8988T (cell line): ENCODE results near the gene IGDCC3.

ENCODE experiments used
- DNase-seq: peaks from one replicate; pipeline ENCODE4 v3.0.0; 2011

IGDCC3 gene

DNA sequence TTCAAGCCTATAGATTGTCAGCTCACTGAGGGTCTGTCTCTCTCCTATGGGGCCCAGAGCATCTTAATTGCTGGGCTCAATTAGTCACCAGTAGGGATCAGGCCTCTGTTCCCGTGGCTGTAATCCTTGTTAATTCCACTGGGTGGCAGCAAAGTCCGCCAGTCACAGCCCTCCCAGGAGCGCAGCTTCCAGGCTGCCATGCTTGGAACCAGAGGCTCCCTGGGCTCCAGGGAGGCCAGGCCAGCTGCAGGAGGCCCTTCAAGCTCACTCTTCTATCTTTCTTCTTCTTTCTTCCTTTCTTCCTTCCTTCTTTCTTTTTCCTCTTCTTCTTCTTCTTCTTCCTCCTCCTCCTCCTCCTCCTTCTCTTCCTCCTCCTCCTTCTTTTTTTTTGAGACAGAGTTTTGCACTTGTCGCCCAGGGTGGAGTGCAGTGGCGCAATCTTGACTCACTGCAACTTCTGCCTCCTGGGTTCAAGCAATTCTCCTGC, 58.9 kb downstream of the IGDCC3 start:
- peak; percentile 71 for DNase-seq

DNA sequence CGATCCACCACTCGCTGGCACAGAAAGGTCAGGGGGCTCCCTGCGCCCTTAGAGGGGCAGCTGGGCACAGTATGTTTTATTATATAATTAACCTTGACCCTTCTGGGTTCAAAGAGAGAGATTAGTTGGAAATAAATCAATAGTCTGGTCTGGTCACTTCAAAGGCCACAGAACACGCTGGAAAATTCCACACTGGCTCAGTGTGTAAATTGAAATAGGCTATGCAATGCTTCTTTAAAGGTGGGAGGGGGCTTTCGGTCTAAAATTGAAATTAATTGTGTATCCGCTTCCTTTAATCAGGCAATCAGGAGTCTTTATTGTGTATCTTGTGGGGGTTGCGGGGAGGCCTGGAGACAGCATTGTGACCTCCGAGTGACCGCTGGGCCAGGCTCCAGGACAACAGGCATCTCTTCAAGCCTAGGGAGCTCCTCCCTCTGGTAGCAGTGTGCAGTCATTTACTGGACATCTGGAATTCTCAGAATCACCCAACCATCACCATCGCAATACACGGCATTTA, 65.3 kb downstream of the IGDCC3 start:
- DNase-seq = no peak

DNA sequence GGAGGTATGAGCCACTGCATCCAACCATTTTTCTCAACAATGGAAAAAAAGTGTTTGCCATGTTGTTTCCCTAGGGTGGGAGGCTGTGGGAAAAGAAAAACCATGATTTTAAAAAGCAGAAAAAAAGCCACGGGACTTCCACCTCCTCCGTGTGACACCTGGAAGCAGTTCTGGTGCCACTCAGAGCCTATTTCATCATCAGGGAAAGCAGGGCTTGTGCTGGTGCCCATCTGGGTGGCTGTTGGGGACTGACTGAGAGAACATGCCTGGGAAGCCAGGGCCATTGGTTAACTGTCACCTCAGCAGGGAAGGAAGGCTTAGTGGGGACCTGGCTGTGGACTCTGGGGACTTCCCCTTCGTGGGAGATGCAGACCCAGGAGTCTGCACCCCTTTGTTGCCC, 66.0 kb downstream of the IGDCC3 start:
- no peak for DNase-seq

DNA sequence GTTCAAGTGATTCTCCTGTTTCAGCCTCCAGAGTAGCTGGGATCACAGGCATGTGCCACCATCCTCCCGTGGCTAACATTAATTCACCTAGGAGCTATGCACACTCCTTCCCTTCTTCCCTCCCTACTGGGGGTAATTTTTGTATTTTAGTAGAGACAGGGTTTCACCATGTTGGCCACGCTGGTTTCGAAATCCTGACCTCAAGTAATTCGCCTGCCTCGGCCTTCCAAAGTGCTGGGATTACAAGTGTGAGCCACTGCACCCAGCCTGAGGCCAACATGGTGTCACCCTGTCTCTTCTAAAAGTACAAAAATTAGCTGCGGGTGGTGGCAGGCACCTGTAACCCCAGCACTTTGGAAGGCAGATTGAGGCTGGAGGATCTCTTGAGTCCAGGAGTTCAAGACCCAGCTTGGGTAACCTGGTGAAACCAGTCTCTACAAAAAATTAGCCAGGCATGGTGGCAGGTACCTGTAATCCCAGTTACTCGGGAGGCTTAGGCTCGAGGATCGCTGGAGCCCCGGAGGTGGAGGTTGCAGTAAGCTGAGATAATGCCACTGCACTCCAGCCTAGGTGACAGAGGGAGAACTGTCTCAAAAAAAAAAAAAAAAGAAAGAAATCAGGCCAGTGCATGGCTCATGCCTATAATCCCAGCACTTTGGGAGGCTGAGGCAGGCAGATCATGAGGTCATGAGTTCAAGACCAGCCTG, 67.2 kb downstream of the IGDCC3 start:
- DNase-seq = no peak

DNA sequence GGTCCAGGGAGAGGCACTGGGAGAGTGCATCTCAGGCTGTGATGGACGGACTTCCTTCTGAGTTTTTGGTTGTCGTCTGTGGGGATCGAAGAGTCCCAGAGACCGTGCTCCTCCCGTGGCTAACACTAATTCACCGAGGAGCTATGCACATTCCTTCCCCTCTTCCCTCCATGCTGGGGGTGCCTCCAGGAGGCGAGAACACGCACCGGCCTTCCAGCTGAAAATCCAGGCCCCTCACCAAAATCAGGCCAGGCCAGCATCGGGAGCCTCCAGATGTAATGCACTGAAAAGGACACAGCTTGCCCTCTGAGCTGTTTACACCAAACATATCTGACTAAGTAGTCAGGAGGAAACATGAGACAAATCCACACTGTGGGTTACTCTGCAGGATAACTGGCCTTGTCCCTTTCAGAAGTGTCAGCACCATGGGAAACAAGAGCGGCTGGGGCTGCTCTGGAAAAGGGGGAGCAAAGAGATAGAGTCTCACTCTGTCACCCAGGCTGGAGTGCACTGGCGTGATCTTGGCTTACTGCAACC, 67.9 kb downstream of the IGDCC3 start:
- DNase-seq = no peak

GRCh38 chr15:65307978-65308377, 69.8 kb downstream of the IGDCC3 start:
- no peak for DNase-seq

GRCh38 chr15:65306551-65306950, 71.3 kb downstream of the IGDCC3 start:
- no peak for DNase-seq

DNA sequence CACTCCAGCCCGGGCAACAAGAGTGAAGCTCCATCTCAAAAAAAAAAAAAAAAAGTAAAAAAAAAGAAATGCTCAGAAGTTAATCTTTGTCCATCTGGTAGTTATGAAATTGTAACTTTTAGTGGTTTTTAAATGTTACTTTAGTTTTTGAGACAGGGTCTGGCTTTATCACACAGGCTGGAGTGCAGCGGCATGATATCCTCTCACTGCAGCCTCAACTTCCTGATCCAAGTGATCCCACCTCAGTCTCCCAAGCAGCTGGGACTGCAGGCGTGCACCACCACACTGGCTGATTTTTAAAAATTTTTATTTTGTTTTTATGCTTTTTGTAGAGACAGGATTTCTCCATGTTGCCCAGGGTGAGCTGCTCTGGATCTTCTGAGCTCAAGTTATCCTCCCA, 72.0 kb downstream of the IGDCC3 start:
- DNase-seq = no peak

GRCh38 chr15:65305150-65305758, 72.5 kb downstream of the IGDCC3 start:
- DNase-seq = no peak

- no peak for DNase-seq
These were observed 73.2 kb downstream of the IGDCC3 start, which contains the start of gene RNU5B-1 for GRCh38 chr15:65304381-65305149. RNU5B-1 (plus strand) TSS chr15:65304677.

- no peak for DNase-seq
These were observed 74.0 kb downstream of the IGDCC3 start for GRCh38 chr15:65303687-65304380.

DNA sequence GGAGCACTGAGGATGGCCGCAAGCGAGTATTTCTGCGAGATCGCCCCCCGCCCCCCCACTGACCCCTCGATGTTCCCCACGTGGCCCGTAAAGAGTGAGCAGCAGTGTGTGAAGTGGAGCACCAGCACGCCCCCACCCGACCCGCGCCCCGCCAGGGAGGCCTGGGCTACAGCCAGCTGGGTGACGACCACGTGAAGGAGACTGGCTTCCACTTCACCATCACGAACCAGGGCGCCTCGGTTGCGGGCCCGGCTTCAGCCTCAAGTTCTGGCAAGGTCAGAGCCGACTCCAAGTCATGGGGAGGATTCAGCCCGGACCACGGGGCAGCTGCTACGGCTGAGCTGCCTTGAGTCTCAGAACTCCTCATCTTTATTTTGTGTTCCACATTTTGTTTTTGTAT, 75.7 kb downstream of the IGDCC3 start:
- no peak for DNase-seq

DNA sequence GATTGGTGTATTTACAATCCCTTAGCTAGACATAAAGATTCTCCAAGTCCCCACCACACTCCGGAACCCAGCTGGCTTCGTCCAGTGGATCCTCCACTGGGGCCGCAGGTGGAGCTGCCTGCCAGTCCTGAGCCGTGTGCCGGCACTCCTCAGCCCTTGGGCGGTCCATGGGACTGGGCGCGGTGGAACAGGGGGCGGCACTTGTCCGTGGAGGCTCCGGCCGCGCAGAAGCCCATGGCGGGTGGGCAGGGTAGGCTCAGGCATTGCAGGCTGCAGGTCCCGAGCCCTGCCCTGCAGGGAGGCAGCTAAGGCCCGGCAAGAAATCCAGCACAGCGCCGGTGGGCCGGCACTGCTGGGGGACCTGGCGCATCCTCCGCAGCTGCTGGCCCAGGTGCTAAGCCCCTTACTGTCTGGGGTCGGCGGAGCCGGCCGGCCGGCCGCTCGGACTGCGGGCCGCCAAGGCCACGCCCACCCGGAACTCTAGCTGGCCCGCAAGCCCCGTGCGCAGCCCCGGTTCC, 76.8 kb downstream of the IGDCC3 start:
- no peak for DNase-seq

- DNase-seq = no peak
These were observed 79.1 kb downstream of the IGDCC3 start for GRCh38 chr15:65298731-65299130.

- DNase-seq = no peak
These were observed 84.8 kb downstream of the IGDCC3 start for GRCh38 chr15:65292938-65293518.

DNA sequence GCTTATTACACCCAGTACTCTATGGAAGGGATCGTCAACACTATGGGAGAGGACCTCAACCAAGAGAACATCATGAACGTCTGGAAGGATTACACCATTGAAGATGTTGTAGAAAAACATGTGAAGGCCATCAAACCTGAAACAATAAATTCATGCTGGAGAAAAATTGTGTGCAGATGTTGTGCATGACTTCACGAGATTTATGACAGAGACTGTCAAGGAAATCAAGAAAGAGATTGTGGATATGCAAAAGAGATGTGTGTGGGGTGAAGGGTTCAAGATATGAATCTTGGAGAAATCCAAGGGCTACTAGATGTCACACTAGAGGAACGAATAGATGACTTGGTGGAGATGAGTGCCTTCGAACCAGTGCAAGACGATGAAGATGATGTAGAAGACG, 87.6 kb downstream of the IGDCC3 start:
- no peak for DNase-seq

DNA sequence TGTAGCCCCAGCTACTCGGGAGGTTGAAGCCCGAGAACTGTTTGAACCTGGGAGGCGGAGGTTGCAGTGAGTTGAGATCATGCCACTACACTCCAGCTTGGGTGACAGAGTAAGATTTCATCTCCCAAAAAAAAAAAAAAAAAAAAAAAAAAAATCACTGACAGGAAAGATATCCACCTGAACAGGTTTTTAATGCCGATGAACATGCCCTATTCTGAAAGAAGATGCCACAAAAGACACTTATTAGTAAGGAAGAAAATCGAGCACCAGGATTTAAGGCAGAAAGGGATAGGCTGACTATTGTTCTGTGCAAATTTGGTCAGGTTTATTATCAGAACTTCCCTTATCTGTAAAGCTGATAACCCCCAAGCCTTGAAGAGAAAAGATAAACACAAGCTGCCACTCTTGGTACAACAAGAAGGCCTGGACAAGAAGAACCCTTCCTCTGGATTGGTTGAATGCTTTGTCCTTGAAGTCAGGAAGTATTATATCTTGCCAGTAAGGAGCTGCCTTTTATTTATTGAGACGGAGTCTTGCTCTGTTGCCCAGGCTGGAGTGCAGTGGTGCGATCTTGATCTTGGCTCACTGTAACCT, 88.4 kb downstream of the IGDCC3 start:
- no peak for DNase-seq

DNA sequence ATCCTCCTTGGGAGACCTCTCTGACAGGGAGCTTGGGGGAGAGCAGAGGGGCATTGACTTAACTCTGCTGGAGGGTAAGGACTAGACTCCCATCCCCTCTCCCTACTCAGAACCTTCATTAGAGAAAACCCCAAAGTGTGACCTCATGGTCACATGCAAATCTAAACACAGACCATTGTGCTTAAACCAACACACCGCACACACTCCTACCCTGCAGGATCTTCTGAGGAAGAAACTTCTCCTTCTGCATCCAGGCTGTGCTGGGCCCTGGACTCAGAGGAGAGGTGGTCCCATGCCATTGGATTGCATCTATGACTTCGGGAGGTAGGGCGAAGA, 90.3 kb downstream of the IGDCC3 start:
- no peak for DNase-seq

- peak; percentile 57 for DNase-seq
These were observed 90.9 kb downstream of the IGDCC3 start, which contains the start of gene PARP16 for GRCh38 chr15:65286704-65287519. PARP16 (minus strand) TSS chr15:65286883; CDS start chr15:65286426, 457 bp downstream.

DNA sequence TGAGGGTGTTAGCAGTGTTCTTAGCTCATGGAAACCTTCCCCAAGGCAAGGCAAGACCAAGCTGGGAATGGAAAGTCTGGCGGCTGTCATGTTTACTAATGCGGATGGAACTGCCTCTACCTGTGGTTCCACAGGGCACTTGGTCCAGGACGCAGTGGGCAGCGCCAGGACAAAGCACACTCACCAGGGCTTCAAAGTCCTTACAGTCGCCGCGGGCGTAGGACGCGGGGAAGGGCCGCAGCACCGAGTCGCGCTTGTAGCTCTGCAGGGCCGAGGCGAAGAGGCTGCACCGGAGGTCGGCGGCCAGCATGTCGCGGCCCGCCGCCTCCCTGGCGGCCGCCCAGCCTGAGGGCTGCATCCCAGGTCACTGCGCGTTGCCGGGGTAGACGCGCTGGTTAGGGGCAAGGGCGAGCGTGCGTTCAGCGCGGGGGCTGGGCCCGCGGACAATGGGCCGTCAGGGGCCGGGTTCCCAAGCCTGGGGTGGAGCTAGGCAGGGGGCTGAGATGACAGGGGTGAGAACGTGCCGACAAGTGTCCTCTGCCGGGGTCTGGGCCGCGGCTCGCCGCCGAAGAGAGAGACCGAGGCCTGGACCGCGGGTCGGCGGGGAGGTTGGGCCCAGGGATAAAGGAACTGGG, 91.6 kb downstream of the IGDCC3 start:
- DNase-seq = no peak
